HG03095 (cell line): Measurements from ENCODE around the gene CDKN1A.

ENCODE experiments used
- ATAC-seq: cut with Tn5 transposase; IDR thresholded peaks from one replicate; pipeline ENCODE4 v1.9.1; 2021; ENCODE audit warnings: moderate library complexity; ENCODE audit not compliant: unreplicated experiment

CDKN1A gene

DNA sequence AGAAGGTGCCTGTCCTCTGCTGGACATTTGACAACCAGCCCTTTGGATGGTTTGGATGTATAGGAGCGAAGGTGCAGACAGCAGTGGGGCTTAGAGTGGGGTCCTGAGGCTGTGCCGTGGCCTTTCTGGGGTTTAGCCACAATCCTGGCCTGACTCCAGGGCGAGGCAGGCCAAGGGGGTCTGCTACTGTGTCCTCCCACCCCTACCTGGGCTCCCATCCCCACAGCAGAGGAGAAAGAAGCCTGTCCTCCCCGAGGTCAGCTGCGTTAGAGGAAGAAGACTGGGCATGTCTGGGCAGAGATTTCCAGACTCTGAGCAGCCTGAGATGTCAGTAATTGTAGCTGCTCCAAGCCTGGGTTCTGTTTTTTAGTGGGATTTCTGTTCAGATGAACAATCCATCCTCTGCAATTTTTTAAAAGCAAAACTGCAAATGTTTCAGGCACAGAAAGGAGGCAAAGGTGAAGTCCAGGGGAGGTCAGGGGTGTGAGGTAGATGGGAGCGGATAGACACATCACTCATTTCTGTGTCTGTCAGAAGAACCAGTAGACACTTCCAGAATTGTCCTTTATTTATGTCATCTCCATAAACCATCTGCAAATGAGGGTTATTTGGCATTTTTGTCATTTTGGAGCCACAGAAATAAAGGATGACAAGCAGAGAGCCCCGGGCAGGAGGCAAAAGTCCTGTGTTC lies 1.3 kb upstream of the CDKN1A start:
- ATAC-seq, result no peak

DNA sequence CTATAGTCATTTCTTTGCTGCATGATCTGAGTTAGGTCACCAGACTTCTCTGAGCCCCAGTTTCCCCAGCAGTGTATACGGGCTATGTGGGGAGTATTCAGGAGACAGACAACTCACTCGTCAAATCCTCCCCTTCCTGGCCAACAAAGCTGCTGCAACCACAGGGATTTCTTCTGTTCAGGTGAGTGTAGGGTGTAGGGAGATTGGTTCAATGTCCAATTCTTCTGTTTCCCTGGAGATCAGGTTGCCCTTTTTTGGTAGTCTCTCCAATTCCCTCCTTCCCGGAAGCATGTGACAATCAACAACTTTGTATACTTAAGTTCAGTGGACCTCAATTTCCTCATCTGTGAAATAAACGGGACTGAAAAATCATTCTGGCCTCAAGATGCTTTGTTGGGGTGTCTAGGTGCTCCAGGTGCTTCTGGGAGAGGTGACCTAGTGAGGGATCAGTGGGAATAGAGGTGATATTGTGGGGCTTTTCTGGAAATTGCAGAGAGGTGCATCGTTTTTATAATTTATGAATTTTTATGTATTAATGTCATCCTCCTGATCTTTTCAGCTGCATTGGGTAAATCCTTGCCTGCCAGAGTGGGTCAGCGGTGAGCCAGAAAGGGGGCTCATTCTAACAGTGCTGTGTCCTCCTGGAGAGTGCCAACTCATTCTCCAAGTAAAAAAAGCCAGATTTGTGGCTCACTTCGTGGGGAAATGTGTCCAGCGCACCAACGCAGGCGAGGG lies 594 bp upstream of the CDKN1A start:
- no peak for ATAC-seq

DNA sequence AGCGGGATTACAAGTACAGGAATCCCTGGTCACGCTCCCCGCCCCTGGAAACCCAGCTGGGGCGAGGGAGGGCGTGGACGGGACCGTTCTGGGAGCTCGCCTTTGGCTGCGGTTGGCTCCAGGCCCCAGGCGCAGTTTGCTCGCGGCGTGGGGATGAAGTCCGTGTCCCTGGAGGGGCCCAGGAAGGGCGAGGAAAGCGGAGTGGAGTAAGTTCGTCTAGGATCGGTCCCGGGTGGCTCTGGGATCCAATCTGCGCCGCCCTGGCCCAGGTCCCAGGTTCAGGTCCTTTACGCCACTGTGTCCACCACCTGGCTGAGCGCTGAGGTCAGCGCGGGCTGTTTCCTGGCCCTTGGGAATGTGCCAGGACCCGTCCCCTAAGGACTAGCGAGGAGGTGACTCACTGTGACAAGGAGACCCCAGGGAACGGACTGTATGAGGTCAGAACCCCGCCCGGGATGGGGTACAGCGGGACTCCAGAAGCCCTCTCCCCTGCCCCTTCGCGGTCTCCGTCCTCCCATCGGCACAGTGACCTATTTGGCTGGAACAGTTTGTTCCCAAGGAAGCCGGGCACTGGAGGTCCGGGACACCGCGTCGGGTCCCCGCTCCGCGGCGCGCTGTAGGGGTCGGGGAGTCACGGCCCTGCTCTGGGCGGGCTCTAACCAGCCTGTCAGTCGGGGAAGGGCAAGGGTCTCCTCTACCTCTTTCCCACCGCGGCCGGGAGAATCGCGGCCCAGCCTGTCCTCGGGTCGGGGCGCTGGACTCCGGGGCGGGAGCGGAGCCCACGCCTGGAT lies 724 bp downstream of the CDKN1A start:
- ATAC-seq, result peak; percentile 0

DNA sequence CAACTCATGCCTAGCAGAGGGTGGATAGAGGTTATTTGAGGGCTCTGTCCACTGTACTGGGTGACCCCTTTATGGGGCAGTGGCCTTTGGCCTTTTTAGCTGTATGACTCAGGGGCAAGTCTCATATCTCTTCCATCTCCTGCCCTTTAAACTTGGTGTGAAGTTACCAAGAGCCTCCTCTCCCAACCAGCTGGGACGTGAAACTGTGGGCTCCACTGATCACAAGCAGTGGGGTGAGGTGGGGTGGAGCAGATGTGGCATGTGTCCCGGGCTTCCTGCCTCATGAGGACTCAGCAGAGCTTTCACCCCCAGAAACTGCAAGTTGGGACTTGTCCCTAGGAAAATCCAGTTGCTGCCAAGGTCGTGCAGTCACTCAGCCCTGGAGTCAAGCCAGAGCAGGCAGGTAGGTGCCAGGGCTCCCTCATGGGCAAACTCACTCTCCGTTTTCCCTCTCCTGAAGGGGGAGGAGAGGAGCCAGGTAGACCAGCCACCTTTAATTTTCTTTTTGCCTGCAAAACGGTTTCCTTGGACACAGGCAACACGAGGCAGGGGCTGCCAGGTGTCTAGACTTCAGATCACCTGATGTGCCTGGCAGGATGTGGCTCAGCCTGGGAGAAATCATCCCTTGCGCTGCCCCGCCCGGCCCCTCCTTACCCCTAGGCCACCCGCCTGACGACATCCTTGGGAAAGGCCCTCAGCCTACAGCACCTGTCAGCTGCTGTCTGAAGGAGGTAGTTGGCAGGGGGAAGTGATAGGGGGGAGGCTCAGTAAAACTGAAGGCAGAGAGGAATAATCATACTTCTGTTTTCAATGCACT lies 4.0 kb downstream of the CDKN1A start:
- ATAC-seq, result no peak

DNA sequence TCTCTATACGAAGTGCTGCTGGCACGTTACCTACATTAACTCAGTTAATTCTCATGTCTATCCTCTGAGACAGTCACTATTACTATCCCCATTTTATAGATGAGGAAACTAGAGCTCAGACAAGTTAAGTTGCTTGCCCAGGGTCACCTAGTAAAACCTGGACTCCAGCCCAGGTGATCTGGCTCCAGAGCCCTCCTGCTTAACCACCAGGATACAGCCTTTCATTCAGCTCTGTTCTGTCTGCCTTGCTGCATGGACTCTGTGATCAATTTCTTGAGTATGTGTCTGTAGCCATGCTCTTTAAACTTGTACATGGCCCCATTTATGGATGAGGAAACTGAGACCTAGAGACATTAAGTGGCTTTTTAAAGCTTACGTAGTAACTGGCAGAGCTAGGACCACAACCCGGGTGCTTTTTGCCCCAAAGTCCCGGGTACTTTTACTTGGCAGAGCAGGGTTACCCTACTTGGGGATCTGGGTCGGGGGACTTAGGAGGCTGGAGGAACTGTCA lies 4.7 kb downstream of the CDKN1A start:
- no peak for ATAC-seq

DNA sequence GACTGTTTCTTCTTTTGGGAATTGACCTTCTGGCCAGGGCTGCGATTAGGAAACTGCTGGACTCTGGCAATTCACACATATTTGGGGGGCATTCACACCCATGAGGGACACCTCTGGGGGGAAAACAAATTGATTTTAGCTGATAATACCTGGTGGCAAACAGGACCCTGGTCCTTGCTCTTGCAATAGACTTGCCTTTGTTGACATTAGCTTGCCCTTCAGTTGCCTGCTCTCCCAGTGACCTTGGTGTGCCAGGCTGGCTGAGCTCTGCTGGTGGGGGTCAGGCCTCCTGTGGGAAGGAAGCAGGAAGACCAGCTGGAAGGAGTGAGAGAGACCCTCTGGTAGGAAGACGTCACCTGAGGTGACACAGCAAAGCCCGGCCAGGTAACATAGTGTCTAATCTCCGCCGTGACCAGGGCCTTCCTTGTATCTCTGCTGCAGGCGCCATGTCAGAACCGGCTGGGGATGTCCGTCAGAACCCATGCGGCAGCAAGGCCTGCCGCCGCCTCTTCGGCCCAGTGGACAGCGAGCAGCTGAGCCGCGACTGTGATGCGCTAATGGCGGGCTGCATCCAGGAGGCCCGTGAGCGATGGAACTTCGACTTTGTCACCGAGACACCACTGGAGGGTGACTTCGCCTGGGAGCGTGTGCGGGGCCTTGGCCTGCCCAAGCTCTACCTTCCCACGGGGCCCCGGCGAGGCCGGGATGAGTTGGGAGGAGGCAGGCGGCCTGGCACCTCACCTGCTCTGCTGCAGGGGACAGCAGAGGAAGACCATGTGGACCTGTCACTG lies 5.3 kb downstream of the CDKN1A start:
- no peak for ATAC-seq

DNA sequence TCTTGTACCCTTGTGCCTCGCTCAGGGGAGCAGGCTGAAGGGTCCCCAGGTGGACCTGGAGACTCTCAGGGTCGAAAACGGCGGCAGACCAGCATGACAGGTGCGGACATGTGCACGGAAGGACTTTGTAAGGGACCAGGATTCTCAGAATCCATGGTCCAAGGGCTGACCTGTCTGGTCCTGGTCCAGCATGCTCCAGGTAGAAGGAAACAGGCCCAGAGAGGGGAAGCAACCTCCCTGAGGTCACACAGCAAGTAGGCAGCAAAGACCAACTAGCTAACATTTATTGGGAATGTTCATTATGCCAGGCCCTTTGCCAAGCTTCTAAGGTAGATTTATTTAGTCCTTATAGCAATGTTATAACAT lies 5.9 kb downstream of the CDKN1A start:
- ATAC-seq, result no peak

DNA sequence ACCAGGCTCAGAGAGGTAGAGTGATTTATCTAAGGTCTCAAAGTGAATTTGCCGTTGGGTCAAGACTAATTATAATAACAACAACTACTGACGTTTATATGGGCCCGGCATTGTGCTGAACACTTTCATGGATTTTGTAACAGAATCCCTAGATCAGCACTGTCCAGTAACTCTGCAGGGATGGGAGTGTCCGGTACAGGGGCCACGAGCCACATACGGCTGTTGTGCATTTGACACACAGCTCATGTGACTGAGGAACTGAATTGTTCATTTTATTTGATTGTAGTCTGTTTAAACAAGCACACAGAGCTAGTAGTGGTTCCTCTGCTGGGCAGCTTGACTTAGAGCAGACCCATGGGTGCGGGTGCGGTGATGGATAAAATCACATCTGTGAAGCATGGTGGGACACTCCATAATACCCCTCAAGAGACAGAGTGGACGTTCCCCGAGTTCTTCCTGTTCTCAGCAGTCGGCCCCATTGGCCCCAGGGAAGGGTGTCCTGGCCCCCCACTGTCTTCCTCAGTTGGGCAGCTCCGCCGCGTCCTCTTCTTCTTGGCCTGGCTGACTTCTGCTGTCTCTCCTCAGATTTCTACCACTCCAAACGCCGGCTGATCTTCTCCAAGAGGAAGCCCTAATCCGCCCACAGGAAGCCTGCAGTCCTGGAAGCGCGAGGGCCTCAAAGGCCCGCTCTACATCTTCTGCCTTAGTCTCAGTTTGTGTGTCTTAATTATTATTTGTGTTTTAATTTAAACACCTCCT lies 6.8 kb downstream of the CDKN1A start:
- no peak for ATAC-seq

DNA sequence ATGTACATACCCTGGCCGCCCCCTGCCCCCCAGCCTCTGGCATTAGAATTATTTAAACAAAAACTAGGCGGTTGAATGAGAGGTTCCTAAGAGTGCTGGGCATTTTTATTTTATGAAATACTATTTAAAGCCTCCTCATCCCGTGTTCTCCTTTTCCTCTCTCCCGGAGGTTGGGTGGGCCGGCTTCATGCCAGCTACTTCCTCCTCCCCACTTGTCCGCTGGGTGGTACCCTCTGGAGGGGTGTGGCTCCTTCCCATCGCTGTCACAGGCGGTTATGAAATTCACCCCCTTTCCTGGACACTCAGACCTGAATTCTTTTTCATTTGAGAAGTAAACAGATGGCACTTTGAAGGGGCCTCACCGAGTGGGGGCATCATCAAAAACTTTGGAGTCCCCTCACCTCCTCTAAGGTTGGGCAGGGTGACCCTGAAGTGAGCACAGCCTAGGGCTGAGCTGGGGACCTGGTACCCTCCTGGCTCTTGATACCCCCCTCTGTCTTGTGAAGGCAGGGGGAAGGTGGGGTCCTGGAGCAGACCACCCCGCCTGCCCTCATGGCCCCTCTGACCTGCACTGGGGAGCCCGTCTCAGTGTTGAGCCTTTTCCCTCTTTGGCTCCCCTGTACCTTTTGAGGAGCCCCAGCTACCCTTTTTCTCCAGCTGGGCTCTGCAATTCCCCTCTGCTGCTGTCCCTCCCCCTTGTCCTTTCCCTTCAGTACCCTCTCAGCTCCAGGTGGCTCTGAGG lies 7.6 kb downstream of the CDKN1A start:
- ATAC-seq, result no peak

DNA sequence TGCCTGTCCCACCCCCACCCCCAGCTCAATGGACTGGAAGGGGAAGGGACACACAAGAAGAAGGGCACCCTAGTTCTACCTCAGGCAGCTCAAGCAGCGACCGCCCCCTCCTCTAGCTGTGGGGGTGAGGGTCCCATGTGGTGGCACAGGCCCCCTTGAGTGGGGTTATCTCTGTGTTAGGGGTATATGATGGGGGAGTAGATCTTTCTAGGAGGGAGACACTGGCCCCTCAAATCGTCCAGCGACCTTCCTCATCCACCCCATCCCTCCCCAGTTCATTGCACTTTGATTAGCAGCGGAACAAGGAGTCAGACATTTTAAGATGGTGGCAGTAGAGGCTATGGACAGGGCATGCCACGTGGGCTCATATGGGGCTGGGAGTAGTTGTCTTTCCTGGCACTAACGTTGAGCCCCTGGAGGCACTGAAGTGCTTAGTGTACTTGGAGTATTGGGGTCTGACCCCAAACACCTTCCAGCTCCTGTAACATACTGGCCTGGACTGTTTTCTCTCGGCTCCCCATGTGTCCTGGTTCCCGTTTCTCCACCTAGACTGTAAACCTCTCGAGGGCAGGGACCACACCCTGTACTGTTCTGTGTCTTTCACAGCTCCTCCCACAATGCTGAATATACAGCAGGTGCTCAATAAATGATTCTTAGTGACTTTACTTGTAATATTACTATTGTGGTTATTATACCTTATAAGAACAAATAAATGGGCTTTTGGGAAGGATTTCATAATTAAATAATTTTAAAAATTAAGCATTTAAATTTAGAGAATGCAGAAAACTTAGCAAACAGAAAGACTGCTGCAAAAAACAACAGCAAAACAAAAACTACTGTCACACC lies 8.4 kb downstream of the CDKN1A start:
- ATAC-seq, result no peak

DNA sequence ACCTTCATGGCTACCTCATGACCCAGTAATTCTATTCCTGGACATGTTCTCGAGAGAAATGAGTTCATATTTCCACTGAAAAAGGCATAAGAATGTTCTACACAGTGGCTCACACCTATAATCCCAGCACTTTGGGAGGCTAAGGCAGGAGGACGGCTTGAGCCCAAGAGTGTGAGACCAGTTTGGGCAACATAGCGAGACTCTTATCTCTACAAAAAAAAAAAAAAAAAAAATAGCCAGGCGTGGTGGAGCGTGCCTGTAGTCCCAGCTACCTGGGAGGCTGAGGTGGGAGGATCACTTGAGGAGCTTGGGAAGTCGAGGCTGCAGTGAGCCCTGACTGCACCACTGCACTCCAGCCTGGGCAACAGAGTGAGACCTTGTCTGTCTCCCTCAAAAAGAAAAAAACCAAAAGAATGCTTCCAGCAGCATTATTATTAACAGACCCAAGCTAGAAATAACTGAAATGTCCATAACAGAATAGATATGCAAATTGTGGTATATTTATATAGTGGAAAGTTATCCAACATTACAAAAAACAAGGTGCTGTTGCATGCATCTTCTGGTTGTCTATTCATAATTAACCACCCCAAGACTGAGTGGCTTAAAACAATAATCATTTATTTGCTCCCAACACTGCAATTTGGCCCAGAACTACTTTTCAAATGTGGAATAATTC lies 9.7 kb downstream of the CDKN1A start:
- no peak for ATAC-seq

DNA sequence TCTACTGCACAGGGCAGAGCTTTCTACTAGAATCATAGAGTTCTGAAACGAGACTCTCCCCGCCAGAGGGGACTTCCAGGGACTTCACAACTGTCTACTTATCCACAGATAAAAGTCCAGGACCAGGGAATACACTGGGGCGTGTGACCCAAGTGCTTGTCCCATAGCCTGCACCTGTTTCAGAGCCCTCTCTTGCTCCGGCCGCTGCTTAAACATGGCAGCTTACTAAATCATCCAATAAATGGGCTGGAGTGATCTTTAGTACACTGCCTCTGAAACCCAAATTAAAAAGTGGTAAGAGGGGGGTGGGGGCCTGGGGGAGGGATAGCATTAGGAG lies 10.2 kb downstream of the CDKN1A start:
- no peak for ATAC-seq

DNA sequence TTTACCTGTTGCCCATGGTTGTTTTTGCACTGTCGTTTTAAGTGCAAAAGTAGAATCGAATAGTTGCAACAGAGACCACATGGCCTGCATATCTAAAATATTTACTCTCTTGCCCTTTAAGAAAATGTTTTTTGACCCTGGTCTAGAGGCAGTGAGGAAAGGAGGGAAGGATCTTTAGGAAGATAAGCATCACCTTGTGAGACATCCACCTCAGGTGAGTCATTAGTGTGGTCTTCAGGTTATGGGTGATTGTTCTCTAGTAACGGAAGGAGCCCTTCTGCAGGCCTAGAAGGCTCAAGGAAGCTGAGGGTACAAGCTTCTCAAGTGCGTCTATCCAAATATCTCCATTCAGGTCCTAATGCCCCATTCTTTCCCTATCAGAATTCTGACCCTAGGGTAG lies 12.5 kb downstream of the CDKN1A start:
- no peak for ATAC-seq

DNA sequence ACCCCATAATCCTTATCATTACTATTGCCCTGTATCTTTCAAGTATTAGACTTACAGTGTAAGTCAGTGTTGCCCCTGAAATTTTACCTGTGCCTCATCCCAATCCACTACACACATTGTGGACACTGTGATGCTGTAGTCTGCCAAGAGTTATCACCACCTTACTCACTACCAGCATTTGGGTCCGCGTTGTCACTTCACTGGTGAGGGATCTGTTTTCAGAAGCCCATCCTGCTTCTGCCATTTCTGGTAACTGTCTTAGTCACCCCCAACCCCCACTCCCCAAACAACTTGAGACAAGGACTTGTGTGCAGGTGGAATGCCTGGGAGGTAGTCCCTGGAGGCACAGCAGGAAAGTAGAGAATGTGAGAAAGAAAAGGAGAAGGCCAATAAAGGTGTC lies 13.1 kb downstream of the CDKN1A start:
- ATAC-seq, result no peak

DNA sequence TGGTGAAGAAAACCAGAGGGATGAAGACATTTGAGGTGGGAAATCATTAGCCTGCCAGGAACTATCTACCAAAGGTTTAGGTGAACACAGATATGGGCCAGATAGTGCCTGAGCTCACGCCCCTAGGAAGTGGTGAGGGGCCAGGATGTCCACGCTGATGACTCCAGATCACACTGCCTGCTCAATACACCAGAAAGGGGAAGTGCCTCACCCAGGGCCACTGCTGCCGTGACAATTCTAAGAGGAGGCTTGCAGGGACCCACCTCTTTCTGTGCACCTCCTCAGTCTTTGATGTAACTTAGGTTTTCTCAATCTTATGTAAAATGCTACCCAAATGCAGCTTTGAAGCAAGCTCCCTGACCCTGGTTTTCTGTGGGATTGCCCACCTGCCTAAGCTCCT lies 13.7 kb downstream of the CDKN1A start:
- ATAC-seq, result peak; percentile 52

DNA sequence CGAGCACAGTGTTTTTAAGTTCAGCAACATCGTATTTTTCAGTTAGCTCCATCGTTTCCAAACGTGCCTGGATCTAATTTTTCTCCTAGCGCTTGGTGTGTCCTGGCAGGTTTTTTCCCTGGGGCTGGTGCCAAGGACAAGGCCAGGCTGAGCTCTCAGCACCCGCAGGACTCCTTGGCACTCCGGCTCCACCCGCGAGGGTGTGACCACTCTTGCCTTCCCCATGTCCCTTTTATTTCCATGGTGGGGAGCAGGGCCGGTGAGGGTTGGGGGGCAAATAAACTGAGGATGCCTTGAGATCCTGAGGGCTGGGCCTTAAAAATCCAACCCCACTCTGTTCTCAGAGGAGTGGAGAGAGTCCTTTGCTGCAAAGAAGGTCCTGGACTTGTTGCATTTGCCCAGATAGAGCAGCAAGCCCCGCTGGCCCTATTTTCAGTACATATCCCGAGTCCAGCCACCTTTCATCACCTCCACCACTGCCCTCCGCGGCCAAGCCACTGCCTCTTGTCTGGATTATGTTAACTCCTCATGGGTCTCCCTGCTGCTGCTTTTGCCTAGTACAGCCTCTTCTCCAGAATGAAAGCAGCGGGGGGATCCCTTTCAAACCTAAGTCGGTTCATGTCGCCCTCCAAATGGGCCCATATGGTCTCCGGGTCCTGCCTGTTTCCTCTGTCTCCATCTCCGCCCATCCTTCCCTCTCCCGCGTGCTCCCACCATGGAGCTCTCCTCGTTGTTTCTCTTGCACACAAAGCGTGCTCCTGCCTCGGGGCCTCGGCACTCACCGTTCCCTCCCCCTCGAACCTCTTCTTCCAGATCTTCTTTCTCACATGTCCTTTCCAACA lies 14.6 kb downstream of the CDKN1A start:
- ATAC-seq, result no peak

DNA sequence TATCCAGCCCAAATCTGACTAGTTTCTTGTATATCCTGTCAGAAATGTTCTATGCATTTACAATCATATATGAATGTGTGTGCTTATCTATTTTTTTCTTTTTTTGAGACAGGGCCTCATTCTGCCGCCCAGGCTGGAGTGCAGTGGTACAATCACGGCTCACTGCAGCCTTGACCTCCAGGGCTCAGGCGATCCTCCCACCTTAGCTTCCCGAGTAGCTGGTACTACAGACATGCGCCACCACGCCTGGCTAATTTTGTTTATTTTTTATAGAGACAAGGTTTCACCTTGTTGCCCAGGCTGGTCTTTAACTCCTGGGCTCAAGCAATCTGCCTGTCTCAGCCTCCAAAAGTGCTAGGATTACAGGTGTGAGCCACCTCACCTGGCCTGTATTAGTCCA lies 16.1 kb downstream of the CDKN1A start:
- ATAC-seq, result no peak
